Large intestine (tissue), 3 donors: ENCODE results near the gene LMF1. TPM values are rescaled to one million over a fixed set of nuclear protein-coding genes. Genes with fewer than 3 reads are reported as not detected.

Experiments
- DNase-seq, 2 donors: peaks; one replicate each; pipeline versions ENCODE4 v3.0.0 to v3.0.0-alpha.2; 2013
- H3K27ac ChIP-seq: one replicate; pipeline ENCODE4 v1.5.1; 2013; ENCODE audit warnings: low read length
- H3K27me3 ChIP-seq: 2 replicates; pipeline ENCODE4 v1.6.1; 2013; ENCODE audit warnings: low read length; ENCODE audit not compliant: control insufficient read depth, insufficient read depth
- H3K36me3 ChIP-seq: 2 replicates; pipeline ENCODE4 v1.6.1; 2013; ENCODE audit warnings: low read length; ENCODE audit not compliant: control insufficient read depth, insufficient read depth
- H3K4me1 ChIP-seq: one replicate; pipeline ENCODE4 v1.6.1; 2013; ENCODE audit warnings: low read length; ENCODE audit not compliant: control insufficient read depth, insufficient read depth
- H3K4me3 ChIP-seq: one replicate; pipeline ENCODE4 v1.5.1; 2013; ENCODE audit warnings: low read length
- H3K9me3 ChIP-seq: one replicate; pipeline ENCODE4 v1.6.1; 2013; ENCODE audit warnings: mild to moderate bottlenecking, low read depth, low read length, moderate library complexity; ENCODE audit not compliant: control insufficient read depth
- WGBS: methylation state at CpG from one replicate; pipeline ENCODE4 v1.1.5; 2013; ENCODE audit warnings: low lambda C conversion rate; ENCODE audit not compliant: insufficient coverage; 5-methylcytosine and 5-hydroxymethylcytosine counted together
- polyA plus RNA-seq: library from polyadenylated mRNA; unstranded; fragments of 120-200 nt; gene quantifications from one replicate; pipeline ENCODE4 v1.2.1, GENCODE V29; 2013

LMF1 gene
- polyA plus RNA-seq, 1 donor: 17.2 TPM

DNA sequence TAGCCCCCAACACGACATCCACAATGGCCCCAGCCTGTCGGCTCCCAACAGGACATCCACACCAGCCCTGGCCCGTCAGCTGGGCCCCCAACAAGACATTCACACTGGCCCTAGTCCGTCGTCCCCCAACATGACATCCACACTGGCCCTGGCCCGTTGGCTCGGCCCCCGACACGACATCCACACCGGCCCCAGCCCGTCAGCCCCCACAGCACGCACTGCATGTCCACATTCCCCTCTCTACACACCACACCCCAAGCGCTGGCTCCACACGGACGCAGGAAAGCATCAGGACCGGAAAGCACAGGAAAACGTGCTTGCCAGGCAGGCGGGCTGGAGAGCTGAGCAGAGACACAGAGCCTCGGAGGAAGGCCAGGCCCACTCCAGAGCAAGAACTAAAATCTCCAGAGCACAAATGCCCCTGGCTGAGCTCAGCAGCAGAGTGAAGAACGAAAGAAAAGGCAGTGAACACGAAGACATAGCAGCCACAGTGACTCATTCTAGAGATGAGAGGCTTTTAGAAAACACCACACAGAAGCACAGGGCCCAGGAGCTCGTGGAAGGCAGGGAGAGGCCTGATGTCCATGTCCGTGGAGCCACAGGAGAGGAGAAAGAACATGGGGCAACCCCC, 50.6 kb downstream of the LMF1 start:
- H3K27me3 ChIP-seq: no peaks in the 10 kb centered on the region
- no peak overlapping the region for H3K27ac ChIP-seq
- peaks cover 10% of the 10 kb centered on the region for H3K36me3 ChIP-seq
- peaks cover 36% of the 10 kb centered on the region for H3K9me3 ChIP-seq
- H3K4me3 ChIP-seq: no peak overlapping the region
- 93% methylated on average over 2 of the region's 23 CpGs for WGBS
- DNase-seq: peak in 1 of 2 donors; percentile 13
- H3K4me1 ChIP-seq: no peaks in the 10 kb centered on the region

DNA sequence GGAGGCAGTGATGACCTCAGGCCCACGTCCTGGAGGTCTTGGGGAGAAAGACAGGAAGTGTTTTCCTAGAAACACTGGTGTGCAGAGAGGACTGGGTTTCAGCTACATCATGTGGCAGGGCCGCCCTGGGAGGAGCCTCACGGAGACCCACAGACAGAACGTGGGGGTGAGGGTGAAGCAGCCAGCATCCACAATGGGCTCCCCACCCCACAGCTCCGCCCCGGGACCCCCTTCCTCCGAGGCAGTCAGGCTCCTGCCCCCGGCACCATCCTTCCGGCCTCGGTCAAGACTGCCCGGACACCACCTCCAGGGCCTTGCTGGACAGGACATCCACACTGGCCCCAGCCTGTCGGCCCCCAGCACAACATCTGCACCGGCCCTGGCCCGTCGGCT, 51.1 kb downstream of the LMF1 start:
- H3K27me3 ChIP-seq: no peaks in the 10 kb centered on the region
- no peak overlapping the region for H3K27ac ChIP-seq
- H3K4me1 ChIP-seq: no peaks in the 10 kb centered on the region
- H3K4me3 ChIP-seq: no peak overlapping the region
- H3K9me3 ChIP-seq: peaks cover 33% of the 10 kb centered on the region
- H3K36me3 ChIP-seq: peaks cover 10% of the 10 kb centered on the region
- WGBS: no CpG with 5 or more reads among the region's 15 CpGs
- DNase-seq: no peak

DNA sequence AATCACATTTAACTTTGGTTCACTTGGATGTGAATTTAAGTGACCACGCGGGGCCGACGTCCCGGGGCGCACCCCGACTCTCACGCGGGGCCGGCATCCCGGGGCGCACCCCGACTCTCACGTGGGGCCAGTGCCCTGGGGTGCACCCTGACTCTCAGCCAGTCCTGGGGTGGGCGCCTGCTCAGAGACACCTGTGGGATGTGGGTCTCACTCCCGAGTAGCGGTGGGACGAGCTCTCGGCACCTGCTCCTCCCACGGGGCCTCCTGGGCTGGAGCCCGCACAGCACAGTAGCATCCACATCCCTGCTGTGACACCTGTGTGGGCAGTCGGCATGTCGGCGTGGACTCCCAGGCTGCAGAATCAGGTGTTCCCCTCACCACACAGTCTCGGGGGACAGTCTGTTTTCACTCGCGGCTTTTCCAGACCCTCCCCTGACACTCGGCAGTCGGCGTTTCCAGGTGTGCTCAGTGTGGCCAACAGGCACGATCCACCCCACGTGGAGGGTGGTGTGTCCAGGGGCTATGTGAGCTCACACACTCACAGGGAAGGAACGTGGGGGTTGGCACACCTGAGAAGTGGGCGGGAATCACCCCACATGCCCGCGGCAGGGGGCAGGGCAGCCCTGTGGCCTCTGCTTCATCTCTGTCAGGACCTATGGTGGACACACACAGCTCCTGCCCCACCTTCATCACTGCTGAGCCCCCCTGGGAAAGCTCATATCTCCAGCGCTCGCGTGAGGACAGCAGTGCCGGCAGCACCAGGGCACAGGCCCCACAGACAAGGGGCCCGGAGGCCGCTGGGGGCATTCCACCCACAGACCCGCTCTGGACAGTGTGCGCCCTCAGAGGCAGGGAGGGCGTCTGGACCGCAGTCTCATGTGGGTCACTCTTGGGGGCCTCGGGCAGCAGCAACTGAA, 51.8 kb downstream of the LMF1 start:
- no peak overlapping the region for H3K4me3 ChIP-seq
- no CpG with 5 or more reads among the region's 47 CpGs for WGBS
- H3K9me3 ChIP-seq: peaks cover 32% of the 10 kb centered on the region
- no peak overlapping the region for H3K27ac ChIP-seq
- H3K36me3 ChIP-seq: peaks cover 10% of the 10 kb centered on the region
- no peak for DNase-seq
- H3K4me1 ChIP-seq: no peaks in the 10 kb centered on the region
- no peaks in the 10 kb centered on the region for H3K27me3 ChIP-seq

DNA sequence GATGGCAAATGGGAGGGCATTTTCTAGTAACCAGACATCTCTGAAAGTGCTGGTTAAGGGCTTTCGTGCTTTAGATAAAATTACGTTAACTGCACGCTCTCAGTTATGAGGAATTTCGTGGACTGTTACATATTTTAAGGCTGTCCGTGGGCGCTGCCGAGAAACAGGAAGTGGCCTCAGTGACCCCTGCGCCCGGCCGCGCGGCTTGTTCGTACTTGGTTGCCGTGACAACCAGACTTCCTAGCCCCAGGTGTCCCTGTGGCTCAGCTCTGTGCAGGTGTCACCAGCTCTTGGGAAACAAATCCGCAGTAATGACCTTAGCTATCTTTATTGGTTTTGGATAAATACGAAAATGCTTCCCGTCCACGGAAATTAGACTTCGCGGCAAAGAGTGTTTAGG, 52.7 kb downstream of the LMF1 start:
- Histone ChIP-seq H3K4me1 (no peaks in the 10 kb centered on the region), H3K9me3 (peaks cover 29% of the 10 kb centered on the region), H3K27ac (no peak overlapping the region), H3K27me3 (no peaks in the 10 kb centered on the region), H3K4me3 (no peak overlapping the region), H3K36me3 (peaks cover 5% of the 10 kb centered on the region)
- peak in 1 of 2 donors; percentile 33 for DNase-seq
- WGBS: no CpG with 5 or more reads among the region's 20 CpGs

DNA sequence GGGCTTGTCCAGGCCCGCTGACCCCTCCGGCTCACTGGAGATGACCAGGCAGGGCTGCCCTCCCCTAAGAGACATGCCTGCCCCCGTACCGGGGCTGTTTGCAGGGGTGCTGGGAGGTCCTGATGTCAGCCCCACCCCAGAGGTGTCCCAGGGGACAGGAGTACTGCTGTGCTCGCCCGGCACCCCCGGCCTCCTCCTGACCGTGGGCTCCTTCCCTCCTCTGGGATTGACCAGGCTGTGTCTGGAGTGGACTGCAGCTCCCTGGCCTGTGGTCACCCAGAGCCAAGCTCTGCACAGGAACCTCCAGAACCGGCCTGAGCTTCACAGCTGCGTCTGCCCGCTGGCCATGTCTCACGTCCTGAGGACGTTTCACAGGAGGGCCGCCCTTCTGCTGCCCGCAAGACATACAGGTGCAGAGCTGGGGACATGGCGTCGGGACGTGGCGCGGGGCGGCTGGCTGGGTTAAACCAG, 53.2 kb downstream of the LMF1 start:
- H3K27me3 ChIP-seq: no peaks in the 10 kb centered on the region
- DNase-seq: no peak
- WGBS: 100% methylated on average over 1 of the region's 21 CpGs

DNA sequence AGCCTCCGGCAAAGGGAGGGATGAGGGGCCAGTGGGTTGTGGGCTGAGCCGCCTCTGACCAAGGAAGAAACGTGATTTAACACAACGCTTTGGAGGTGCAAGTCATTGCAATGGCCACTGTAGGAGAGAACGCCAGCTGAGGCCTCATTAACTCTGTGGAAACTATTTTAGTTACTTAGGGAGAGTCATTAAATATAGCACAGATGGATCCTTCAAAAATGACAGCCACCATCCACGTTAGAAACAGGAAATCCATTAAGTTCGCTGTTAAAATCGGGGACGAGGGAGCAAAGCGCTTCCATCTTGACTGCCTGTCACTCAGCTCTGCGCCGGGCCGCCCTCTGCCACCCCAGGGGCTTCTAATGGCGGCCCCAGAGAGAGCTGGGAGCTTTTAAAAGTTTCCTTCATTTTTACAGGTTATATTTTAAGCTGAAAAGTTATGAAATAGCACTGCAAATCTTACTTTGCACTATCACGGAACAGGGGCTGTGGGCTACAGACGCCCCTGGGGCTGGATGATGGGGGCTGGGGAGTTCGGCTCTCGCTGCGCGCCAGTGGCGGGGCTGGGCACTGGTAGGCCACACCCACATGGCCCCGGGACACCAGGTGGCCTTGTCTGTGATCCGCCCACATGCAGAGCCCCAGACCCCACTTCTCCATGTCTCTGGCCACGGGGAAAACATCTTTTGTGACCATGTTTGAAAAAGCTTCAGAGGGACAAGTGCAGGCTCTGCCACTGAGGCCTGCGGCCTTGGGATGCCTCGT, 54.6 kb downstream of the LMF1 start:
- Histone ChIP-seq H3K27ac (no peak overlapping the region), H3K27me3 (no peaks in the 10 kb centered on the region), H3K4me1 (no peaks in the 10 kb centered on the region), H3K4me3 (no peak overlapping the region), H3K9me3 (peaks cover 17% of the 10 kb centered on the region), H3K36me3 (no peaks in the 10 kb centered on the region)
- WGBS: no CpG with 5 or more reads among the region's 26 CpGs
- no peak for DNase-seq

More for the DNA sequence above, 53.2 kb downstream of the LMF1 start:
- no peaks in the 10 kb centered on the region for H3K4me1 ChIP-seq
- peaks cover 26% of the 10 kb centered on the region for H3K9me3 ChIP-seq
- H3K4me3 ChIP-seq: no peak overlapping the region
- no peak overlapping the region for H3K27ac ChIP-seq
- H3K36me3 ChIP-seq: peaks cover 4% of the 10 kb centered on the region

DNA sequence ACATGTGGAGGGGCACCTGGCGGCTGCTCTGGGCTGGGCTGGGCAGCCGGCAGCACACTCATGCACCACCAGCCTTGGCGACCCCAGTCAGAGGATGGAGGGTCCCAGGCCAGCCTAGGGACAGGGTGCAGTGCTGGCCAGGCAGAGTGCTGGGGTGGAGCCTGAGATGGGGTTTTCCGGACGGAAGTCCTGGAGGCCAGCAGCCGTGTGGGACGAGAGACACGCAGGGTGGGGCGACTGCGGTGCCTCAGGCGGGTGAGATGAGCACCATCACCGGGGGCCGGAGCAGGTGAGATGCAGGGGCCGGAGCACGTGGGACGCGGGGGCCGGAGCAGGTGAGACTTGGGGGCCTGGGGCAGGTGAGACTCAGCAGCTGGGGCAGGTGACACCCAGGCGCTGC, 55.2 kb downstream of the LMF1 start:
- no peak overlapping the region for H3K4me3 ChIP-seq
- no peak overlapping the region for H3K27ac ChIP-seq
- H3K4me1 ChIP-seq: no peaks in the 10 kb centered on the region
- peaks cover 15% of the 10 kb centered on the region for H3K9me3 ChIP-seq
- no CpG with 5 or more reads among the region's 19 CpGs for WGBS
- no peaks in the 10 kb centered on the region for H3K27me3 ChIP-seq
- no peaks in the 10 kb centered on the region for H3K36me3 ChIP-seq
- DNase-seq: no peak

DNA sequence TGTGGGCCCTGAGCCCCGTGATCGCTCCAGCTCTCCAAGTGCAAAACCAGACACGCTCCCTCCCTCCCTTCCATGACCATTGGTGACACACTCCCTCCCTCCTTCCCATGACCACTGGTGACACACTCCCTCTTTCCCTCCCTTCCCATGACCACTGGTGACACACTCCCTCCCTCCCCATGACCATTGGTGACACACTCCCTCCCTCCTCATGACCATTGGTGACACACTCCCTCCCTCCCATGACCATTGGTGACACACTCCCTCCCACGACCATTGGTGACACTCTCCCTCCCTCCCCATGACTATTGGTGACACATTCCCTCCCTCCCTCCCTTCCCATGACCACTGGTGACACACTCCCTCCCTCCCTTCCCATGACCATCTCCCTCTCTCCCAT, 56.3 kb downstream of the LMF1 start:
- DNase-seq: no peak
- peaks cover 3% of the 10 kb centered on the region for H3K36me3 ChIP-seq
- no peak overlapping the region for H3K4me3 ChIP-seq
- no CpG with 5 or more reads among the region's 4 CpGs for WGBS
- H3K9me3 ChIP-seq: peaks cover 19% of the 10 kb centered on the region
- no peaks in the 10 kb centered on the region for H3K4me1 ChIP-seq
- H3K27me3 ChIP-seq: no peaks in the 10 kb centered on the region
- H3K27ac ChIP-seq: no peak overlapping the region

DNA sequence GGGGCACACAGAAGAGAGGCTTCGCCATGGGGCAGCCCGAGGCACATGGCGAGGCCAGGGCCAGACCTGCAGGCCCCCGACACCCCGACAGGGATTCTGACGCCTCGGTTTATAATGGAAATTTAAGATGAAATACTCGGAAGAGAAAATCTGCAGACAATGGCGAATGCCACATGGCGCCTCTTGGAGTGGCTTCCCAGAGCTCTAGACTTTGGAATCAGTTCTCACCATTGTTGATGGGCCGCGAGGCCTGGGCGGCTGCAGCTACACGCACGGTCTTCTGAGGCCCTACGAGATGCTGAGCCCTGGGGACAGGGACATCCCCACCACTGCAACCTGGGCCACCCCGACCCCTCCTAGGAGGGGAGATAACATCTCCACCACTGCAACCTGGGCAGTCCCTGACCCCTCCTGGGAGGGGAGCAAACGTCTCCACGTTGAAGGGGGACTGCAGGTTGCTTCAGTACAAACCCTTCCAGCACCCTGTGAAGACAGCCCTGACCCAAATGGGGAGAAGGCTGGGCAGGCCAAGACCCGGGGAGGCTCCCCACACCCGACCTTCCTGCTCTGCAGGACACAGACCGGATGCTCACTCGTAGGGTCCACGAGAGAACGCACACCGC, 56.9 kb downstream of the LMF1 start:
- Histone ChIP-seq H3K4me1 (no peaks in the 10 kb centered on the region), H3K4me3 (no peak overlapping the region), H3K36me3 (peaks cover 3% of the 10 kb centered on the region), H3K9me3 (peaks cover 18% of the 10 kb centered on the region), H3K27me3 (no peaks in the 10 kb centered on the region), H3K27ac (no peak overlapping the region)
- DNase-seq: no peak
- no CpG with 5 or more reads among the region's 26 CpGs for WGBS
